A172 (cell line): ENCODE measurements around the gene TBC1D9. TPM values are rescaled to one million over a fixed set of nuclear protein-coding genes. Genes with fewer than 3 reads are reported as not detected.

Experiments used
- DNase-seq: peaks from one replicate; pipeline ENCODE4 v3.0.0-alpha.2; 2015; ENCODE audit warnings: low spot score
- total RNA-seq: library from RNA; depleted of rRNA; stranded (reverse); fragments of >200 nt; shearing (Covaris generic); gene quantifications from 2 replicates; pipeline ENCODE4 v1.2.3, GENCODE V29; 2014

The TBC1D9 gene
- total RNA-seq, 1 experiment from 2014 or later, result 26.5 TPM

GRCh38 chr4:140720387-140721304 is 35.5 kb downstream of the TBC1D9 start:
- no peak for DNase-seq

GRCh38 chr4:140719686-140720085 is 36.5 kb downstream of the TBC1D9 start:
- DNase-seq, result no peak

- DNase-seq, result no peak
Observed at GRCh38 chr4:140719022-140719421, 37.2 kb downstream of the TBC1D9 start.

- DNase-seq, result no peak
Observed at GRCh38 chr4:140718241-140718952, 37.8 kb downstream of the TBC1D9 start.

GRCh38 chr4:140717313-140717712 is 38.9 kb downstream of the TBC1D9 start:
- no peak for DNase-seq

DNA sequence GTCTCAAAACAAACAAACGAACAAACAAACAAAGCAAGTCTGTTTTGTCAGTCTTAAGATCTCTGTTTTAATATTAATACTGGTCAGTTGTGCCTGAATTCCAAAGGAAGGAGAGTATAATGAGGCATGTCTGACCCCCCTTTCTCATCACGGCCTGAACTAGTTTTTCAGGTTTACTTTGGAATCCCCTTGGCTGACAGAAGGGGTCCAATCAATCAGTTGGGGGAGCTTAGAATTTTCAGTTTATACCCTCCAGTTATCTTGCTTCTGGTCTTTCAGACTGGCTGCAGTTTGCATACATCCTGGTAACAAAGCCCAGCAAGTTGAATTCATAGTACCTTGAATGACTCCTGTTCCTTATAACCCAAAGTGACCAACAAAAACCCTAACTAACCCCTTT is 41.1 kb downstream of the TBC1D9 start:
- no peak for DNase-seq

- no peak for DNase-seq
Observed at GRCh38 chr4:140711910-140712309, 44.3 kb downstream of the TBC1D9 start.

DNA sequence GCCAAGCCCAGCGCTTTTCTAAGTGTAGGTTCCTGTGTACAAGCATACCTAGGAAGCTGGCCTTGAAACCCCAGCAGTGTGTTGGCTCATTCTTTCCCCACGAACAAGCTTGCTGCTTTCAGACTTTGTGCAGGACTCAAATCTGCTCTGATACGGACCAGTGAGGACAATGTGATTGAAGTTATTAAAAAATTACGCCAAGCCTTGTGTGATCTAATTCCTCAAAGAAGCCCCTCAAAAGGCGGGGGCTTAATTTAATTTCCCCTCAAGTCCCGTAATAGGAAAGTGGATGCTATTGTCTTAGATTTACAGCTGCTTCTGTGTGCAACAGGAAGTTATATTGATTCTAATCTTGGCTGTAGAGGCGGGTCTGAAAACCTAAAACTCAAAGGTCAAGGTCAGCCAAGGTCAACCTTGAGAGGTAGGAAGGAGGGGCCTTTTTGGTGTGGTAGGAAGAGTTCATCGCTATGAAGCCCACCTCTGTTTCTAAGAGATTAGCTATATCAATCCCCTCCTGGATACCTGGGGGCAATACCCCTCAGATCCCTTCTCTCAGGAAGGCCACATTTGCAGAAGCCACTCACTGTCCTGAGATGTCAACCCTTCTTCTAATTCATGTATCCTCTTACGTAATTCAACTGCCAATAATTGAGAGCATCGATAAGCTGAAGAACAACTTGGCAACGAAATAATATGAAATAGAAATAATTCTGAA is 45.1 kb downstream of the TBC1D9 start:
- DNase-seq, result no peak

- DNase-seq, result no peak
Observed at GRCh38 chr4:140707325-140707724, 48.9 kb downstream of the TBC1D9 start.

GRCh38 chr4:140706665-140707064 is 49.5 kb downstream of the TBC1D9 start:
- DNase-seq, result no peak

DNA sequence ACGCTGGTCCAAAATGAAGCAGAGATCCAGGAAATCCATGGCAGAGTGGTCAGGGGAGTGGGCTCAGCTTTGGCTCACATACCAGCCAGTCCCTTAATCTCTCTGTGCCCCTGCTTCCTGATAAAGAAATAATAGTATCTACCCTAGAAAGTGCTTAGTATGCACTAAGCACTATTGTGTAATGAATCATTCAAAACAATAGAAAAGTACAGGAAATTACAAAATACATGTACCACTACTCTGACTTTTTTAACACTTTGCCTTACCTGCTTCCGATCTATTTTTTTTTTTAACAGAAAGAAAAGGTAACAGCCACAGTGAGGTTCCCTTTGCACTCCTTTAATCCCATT is 49.9 kb downstream of the TBC1D9 start:
- no peak for DNase-seq

DNA sequence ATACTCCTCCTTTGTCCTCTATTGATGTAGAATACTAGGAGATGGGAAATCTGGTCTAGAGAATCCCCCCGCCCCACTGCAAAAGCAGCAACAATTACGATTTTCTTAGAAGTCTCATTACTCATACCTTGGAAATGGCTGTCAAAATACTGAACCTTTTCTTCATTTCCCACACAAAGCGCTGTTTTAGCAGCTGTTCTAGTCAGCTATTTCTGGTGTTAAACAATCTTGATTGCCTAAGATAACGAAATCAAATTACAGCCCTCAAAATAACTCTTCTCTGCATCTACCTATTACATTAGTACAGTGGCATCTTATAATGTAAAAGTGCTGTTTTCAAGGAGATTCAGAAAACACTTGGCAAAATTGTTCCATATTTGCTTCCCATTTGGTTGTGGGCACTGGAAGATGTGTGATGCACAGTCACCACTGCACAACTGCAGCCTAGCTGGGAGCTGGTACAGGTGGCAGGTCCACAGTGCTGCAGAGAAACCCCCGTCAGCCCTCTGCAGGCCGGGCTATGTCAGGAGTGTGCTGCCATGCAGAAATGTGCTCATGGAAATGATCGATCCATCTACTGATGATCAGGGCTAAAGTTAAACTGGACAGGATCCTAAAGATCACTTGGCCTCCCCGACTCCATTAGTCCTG is 50.4 kb downstream of the TBC1D9 start:
- no peak for DNase-seq

DNA sequence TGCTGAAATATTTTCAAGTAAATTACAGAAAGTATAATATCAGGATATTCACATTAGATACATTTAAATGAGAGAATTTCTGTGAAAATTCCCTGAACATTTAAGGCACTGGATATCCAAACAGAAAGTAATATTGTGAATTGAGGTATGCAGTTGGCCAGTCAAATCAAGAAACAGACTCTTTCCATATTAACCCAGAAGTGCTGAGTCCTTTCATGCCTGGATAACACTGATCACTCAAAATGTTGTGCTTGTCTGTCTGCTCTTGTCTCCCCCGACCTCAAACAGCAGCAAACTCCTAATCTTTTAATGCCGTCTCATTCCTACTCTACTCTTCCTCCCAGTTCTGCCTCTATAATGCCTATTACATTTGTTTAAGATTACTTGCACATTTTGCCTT is 51.2 kb downstream of the TBC1D9 start:
- no peak for DNase-seq

DNA sequence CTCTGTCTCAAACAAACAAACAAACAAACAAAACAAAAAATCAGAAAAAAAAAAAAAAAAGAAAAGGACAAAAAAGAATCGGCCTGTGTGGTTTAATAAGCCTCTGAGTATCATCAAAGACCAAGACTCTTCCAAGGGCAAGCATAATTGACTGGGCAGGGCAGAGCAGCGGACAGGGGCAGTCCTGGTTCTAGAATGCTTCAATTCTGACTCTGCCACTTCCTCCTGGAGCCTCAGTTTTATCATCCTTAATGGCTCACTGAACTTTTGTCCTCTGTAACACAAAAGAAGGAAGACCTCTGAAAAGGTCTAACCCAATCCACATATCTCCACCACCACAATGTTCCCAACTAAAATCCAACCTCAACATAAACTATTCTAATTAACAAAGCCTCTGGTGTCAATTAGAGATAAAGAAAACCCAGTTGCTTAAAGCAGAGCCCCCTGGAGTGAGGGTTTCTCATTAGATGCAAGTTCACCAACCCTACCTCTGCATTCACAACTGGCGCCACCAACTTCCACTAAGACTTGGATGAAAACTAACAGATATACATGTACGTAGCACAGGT is 51.7 kb downstream of the TBC1D9 start:
- DNase-seq, result no peak

DNA sequence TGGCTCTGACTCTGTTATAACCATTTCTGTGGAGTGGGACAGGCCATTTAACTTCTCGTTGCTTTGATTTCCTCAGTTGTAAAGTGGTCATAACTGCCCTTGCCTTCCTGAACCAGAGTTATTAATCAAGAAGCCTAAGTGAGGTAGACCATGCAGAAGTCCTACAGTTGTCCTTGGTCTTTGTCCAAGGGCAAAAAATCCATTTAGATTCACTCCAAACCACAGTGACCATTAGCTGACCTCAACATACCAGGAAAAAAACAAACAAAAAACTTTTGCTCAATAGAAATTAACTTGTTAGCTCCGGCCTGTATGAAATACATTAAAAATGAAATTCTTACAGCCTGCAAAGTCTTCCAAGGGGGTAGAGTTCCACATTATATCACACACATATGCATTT is 52.7 kb downstream of the TBC1D9 start:
- DNase-seq, result no peak

DNA sequence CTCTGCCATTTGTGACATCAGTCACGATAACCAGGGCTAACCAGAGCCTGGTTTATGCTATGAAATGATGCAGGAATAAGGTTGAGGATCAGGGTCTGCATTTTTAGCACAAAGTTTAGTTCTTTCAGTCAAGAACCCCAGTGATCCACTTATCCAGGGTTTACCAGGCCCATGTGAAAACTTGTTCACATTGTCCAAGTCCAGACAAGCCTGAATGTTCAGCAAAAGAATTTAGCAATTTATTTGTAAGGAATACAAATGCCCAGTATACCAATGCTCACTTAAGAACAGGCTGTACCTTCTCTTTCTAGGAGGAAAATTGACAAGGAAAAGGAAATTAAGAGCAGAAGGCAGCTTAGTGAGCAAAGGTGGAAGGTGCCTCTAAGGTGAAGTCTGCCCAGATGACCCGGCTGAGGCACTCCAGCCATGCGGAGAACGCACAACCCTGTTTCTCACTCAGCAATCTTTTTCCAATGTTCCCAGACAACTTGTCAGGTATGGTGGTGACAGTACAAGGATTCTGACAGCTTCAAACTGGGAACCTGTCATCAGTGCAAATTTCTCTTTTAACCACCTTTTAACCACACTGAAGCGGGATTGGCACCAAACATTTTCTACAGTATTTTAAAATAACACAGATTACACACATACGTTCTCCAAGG is 54.0 kb downstream of the TBC1D9 start:
- no peak for DNase-seq

DNA sequence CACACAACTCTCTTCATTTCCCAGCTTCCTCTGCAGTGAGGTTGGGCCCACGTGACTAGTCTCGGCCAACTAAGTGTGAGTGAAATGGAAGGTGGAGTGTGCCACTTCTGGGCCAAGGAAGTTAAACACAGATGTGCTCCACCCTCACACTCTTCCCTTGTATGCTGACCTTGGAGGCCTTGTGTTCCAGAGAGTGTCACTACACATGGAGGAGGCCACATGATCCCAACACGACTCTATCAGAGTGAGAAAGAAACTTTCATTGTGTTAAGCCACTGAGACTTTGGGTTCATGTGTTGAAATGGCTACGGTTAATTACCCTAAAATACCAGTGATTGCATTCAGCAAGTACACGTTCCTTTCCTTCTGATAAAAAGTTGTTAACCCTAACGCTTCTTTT is 55.1 kb downstream of the TBC1D9 start:
- no peak for DNase-seq

DNA sequence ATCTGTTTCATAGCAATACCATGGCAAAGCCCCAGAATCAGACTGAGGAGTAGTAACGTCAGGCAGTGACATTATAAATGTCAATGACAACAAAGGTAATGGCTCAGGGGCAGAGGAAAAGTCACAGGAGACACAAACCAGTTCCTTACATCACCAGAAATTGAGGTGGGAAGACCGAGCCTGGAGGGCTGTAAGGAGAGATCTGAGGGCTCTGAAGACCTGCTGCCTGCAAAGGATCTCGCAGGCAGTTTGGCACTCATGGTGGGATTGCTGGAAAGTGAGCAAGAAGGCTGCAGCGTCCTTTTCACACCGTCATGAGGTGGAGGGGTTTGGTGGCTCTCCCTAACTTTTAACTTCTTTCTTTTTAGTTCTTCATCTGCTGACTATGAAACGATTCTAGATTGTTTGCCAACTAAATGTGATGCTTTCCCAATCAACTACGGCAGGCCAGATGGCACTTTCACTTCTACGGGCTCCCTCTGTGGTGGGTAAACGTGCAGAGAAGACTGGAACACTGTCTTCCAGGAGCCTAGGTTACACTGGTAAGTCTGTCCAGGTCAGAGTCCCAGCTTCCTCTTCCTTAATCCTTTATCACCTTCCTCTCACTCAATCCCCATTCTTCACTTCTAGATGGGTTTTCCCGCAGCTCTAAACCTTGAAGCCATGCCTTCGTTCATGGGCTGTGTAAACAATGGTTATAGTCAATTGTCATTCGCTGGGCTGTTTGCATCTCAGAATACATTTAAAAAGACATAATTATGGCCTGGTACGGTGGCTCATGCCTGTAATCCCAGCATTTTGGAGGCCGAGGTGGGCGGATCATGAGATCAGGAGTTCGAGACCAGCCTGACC is 58.2 kb downstream of the TBC1D9 start:
- no peak for DNase-seq

GRCh38 chr4:140695483-140695882 is 60.7 kb downstream of the TBC1D9 start:
- no peak for DNase-seq

DNA sequence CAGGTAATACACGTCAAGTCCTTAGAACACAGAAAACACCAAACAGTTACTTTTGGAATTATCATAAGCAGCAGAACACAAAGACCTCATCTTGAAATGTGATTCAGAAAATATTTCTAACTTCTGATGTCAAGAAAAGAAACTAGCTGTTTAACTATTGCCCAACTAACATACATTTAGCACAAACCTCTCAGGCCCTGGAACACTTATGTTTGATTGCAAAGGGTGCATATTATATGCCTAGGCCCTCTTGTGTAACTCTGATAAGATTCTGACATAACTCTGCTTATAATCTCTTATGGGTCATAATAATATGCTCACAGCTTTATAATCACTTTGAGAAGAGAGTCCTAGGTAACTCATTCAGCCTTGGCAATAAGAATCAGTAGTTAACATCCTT is 62.6 kb downstream of the TBC1D9 start:
- DNase-seq, result no peak
